Right lobe of liver (tissue), 6 donors: ENCODE measurements around the gene TMEM8B. TPM values are rescaled to one million over a fixed set of nuclear protein-coding genes. Genes with fewer than 3 reads are reported as not detected.
A peak's percentile ranks its signal among the peaks of the same experiment; 100 is the strongest.

Experiments
- ATAC-seq, 4 donors: fragments of 200-7000 bp; cut with Tn5 transposase; one replicate each; pipeline ENCODE4 v1.9.1; 2020; ENCODE audit warnings: mild to moderate bottlenecking in 4 of 4, moderate library complexity in 4 of 4
- DNase-seq, 3 donors: peaks; one replicate each; pipeline ENCODE4 v3.0.0-alpha.2; 2020
- H3K27ac ChIP-seq, 3 donors: fragments of 200-600 bp; one replicate each; pipeline ENCODE4 v1.8.0; 2022
- H3K27me3 ChIP-seq, 2 donors: fragments of 200-600 bp; one replicate each; pipeline ENCODE4 v1.8.0; 2022
- H3K36me3 ChIP-seq, 4 donors: fragments of 200-600 bp; sonication (generic) in 1 of 4; one replicate each; pipeline versions ENCODE4 v1.5.1 to v1.8.0; 2017 to 2022; ENCODE audit warnings: control low read depth in 1 of 4
- H3K4me1 ChIP-seq, 4 donors: fragments of 200-600 bp; sonication (generic) in 1 of 4; one replicate each; pipeline versions ENCODE4 v1.5.1 to v1.8.0; 2017 to 2022; ENCODE audit warnings: control low read depth in 1 of 4
- H3K4me3 ChIP-seq, 3 donors: fragments of 200-600 bp; one replicate each; pipeline ENCODE4 v1.8.0; 2022
- H3K9me3 ChIP-seq, 4 donors: fragments of 200-600 bp; sonication (generic) in 1 of 4; one replicate each; pipeline versions ENCODE4 v1.5.1 to v1.8.0; 2017 to 2022; ENCODE audit warnings: control low read depth in 1 of 4
- POLR2A ChIP-seq: fragments of 450-650 bp; IDR thresholded peaks from one replicate; pipeline ENCODE4 v1.6.1; 2017; ENCODE audit warnings: antibody characterized with exemption, mild to moderate bottlenecking
- WGBS: methylation state at CpG from one replicate; pipeline ENCODE4 v1.1.6; 2018; ENCODE audit warnings: low coverage, low lambda C conversion rate; ENCODE audit not compliant: insufficient coverage; ENCODE audit errors: missing lambda C conversion rate; 5-methylcytosine and 5-hydroxymethylcytosine counted together
- intact Hi-C, 2 donors: fragments of 100-400 bp; cut with DNase I; formaldehyde crosslinking; loops; one replicate each; pipeline versions ENCODE4 v1.11.2 to v1.14.1; 2022
- total RNA-seq, 6 experiments: library from RNA; depleted of rRNA in 2 of 6; stranded (reverse); fragments of >200 nt in 2 of 6; fragmentation: NEBNext Ultra II Directional in 3 of 6; extraction: Animal tissue kit (Norgen Biotek cat#: 25700) in 3 of 6; gene quantifications; one replicate each; pipeline versions ENCODE4 v1.1.0 to v1.2.4, GENCODE V29; 2016 to 2023
- TF ChIP-seq, protein P1 (sequence below), 4 donors: fragments of 200-600 bp in 3 of 4; fragments of 450-650 bp in 1 of 4; IDR thresholded peaks; one replicate each; pipeline versions ENCODE4 v1.5.1 to v1.8.0; 2016 to 2022; ENCODE audit warnings: antibody characterized with exemption in 4 of 4, mild to moderate bottlenecking in 2 of 4
- donor health status: DM: no; HTN: yes; CAD: no.
- donor health status: DM: no; HTN: no; CAD: no.
- donor health status: DM: no; HTN: no; CAD: no.
- donor health status: DM: no; HTN: yes; CAD: no.
- donor health status: DM: no; HTN: yes; CAD: no.

TMEM8B gene
- total RNA-seq, 6 experiments from 2014 or later: 1.7 to 4.7 (median 3.5) TPM

DNA sequence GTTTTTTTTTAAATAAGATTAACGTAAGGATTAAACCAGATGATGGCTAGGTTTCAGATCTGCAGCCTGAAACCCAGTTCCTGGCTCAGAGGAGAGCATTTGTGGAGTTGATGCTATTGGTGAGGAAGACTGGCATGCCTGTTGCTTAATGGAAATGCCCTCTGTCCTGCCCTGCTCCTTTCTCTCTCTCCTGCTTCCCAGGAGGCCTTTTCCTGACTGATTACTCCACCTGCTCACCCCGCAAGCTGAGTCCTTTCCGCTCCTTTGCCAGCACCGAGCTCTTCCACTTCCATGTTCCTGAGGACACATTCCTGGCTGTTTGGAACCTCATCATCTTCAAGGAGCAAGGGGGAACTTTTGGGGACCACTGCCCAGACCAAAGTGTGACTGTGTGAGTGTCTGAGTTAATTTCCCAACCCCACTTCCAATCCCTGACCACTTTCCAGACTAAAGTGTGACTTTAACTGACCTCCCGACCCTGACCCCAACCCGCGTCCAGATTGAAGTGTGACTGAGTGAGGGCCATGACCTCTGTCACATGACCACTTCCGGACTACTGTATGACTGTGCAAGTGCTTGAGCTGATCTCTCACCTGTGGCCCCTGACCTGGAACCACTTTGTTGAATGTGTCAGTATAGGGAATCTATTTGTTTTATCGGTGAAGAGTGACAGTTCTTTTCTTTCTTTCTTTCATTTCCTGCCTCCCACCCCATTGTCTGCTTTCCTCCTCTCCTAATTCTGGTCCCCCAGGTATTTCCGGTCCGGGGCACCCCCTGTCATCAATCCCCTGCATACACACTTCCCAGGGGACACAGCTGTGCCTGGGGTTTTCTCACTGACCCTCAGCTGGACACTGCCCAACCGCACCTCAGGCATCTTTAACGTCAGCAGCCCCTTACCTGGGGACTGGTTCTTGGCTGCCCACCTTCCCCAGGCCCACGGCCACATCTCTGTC, 5.5 kb downstream of the TMEM8B start:
- Histone ChIP-seq H3K4me1 (peaks cover 0 to 38% (median 15%) of the 10 kb centered on the region in 4 donors), H3K4me3 (no peak overlapping the region), H3K27ac (peak overlapping the region in 2 of 3 donors; percentile 61 to 76), H3K27me3 (no peaks in the 10 kb centered on the region), H3K36me3 (no peaks in the 10 kb centered on the region), H3K9me3 (no peaks in the 10 kb centered on the region)
- intact Hi-C loops: no loop called here
- 45% methylated on average over 12 of the region's 14 CpGs for WGBS
- DNase-seq (peak; percentile 42 to 83 (median 71)), ATAC-seq (peak; percentile 68 to 79 (median 74))
- TF ChIP-seq, protein P1, sequence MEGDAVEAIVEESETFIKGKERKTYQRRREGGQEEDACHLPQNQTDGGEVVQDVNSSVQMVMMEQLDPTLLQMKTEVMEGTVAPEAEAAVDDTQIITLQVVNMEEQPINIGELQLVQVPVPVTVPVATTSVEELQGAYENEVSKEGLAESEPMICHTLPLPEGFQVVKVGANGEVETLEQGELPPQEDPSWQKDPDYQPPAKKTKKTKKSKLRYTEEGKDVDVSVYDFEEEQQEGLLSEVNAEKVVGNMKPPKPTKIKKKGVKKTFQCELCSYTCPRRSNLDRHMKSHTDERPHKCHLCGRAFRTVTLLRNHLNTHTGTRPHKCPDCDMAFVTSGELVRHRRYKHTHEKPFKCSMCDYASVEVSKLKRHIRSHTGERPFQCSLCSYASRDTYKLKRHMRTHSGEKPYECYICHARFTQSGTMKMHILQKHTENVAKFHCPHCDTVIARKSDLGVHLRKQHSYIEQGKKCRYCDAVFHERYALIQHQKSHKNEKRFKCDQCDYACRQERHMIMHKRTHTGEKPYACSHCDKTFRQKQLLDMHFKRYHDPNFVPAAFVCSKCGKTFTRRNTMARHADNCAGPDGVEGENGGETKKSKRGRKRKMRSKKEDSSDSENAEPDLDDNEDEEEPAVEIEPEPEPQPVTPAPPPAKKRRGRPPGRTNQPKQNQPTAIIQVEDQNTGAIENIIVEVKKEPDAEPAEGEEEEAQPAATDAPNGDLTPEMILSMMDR (IDR thresholded peaks at IDR 0.05): no peak
- TF ChIP-seq POLR2A: peak; percentile 16

DNA sequence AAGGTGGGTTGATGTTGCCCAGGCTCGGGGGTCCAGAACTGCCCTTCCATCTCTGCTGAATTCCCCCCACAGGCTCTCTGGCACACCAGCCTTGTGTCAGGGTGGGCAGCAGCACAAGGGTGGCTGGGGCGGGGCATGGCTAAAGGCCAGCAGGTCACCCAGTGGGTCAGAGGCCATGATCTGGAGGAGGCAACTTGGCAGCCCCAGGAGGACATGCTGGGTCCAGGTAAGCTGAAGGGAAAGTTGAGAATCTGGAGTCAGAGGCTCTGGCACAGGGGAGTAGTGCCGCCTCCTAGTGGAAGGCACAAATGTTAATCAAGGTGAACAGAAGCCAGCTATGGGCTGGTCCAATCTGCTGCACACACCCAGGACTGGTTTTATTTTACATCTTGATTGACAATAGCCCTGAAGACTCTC, 6.2 kb downstream of the TMEM8B start:
- DNase-seq: peak in 1 of 3 donors; percentile 60
- TF ChIP-seq, protein P1 (IDR thresholded peaks at IDR 0.05): no peak
- TF ChIP-seq POLR2A: no peak
- peak in 2 of 4 donors; percentile 10 to 15 for ATAC-seq
- Histone ChIP-seq H3K4me3 (no peak overlapping the region), H3K4me1 (peaks cover 0 to 33% (median 15%) of the 10 kb centered on the region in 4 donors), H3K27ac (peak overlapping the region in 2 of 3 donors; percentile 61 to 76), H3K36me3 (no peaks in the 10 kb centered on the region), H3K27me3 (no peaks in the 10 kb centered on the region), H3K9me3 (no peaks in the 10 kb centered on the region)
- WGBS: 100% methylated on average over 1 of the region's 3 CpGs
- intact Hi-C loops: no loop called here

DNA sequence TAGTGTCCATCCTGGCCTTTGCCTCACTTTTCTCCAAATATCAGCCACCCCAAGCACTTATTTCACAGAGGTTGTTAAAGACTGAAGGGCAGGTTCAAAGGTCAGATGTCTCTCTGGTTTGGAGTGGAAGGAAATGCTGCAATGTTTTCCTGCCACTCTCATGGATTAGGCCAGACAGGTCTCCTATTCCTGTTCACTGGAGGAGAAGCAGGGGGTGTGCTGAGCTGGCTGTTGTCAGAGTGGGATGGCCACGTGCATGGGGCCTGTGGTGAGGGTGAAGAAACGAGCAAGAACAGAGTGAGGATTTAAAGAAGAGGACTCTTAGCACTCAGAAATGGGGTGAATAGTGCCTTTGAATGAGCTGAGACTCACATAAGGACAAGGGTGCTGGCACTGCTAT, 6.7 kb downstream of the TMEM8B start:
- no peak for TF ChIP-seq POLR2A
- TF ChIP-seq, protein P1 (IDR thresholded peaks at IDR 0.05): no peak
- peak overlapping the region in 2 of 3 donors; percentile 61 to 76 for H3K27ac ChIP-seq
- H3K9me3 ChIP-seq: no peaks in the 10 kb centered on the region
- peak; percentile 74 to 78 (median 76) for ATAC-seq
- 9% methylated on average over 2 of the region's 2 CpGs for WGBS
- H3K27me3 ChIP-seq: no peaks in the 10 kb centered on the region
- DNase-seq: peak in 1 of 3 donors; percentile 55
- intact Hi-C loops: no loop called here
- H3K4me1 ChIP-seq: peaks cover 0 to 29% (median 15%) of the 10 kb centered on the region in 4 donors
- H3K4me3 ChIP-seq: no peak overlapping the region
- H3K36me3 ChIP-seq: no peaks in the 10 kb centered on the region

DNA sequence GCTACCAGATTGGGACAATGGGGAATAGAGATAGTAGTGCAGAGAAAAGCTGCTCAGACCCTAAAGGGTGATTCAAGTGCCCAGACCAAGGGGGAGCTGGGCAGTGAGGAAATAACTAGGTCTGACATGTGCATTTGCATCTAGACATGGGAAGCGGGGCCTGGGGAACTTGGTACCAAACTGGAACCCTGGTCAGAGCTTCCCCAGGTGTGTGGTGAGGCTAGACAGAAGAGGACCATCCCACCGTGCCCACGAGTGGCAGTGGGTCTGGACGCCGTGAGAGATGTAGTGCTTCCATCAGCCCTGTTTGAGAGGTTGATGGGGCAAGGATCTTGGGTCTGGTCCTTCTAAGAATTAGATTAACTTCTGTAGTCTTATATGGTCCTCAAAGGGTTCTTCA, 7.6 kb downstream of the TMEM8B start:
- H3K27ac ChIP-seq: peak overlapping the region in 1 of 3 donors; percentile 76
- H3K4me3 ChIP-seq: no peak overlapping the region
- peaks cover 0 to 29% (median 15%) of the 10 kb centered on the region in 4 donors for H3K4me1 ChIP-seq
- DNase-seq (peak in 1 of 3 donors; percentile 23), ATAC-seq (no peak)
- no peaks in the 10 kb centered on the region for H3K9me3 ChIP-seq
- H3K27me3 ChIP-seq: no peaks in the 10 kb centered on the region
- intact Hi-C loops: no loop called here
- TF ChIP-seq, protein P1 (IDR thresholded peaks at IDR 0.05): no peak
- no peak for TF ChIP-seq POLR2A
- WGBS: 93% methylated on average over 3 of the region's 5 CpGs
- H3K36me3 ChIP-seq: no peaks in the 10 kb centered on the region
